Measurements from ENCODE around the gene HOXA1. TPM values are rescaled to one million over a fixed set of nuclear protein-coding genes. Genes with fewer than 3 reads are reported as not detected.

Gene HOXA1
- polyA plus RNA-seq, 2 of the 4 experiments (the other 2 are of a cell fraction), result 2.8 to 5.0 TPM

DNA sequence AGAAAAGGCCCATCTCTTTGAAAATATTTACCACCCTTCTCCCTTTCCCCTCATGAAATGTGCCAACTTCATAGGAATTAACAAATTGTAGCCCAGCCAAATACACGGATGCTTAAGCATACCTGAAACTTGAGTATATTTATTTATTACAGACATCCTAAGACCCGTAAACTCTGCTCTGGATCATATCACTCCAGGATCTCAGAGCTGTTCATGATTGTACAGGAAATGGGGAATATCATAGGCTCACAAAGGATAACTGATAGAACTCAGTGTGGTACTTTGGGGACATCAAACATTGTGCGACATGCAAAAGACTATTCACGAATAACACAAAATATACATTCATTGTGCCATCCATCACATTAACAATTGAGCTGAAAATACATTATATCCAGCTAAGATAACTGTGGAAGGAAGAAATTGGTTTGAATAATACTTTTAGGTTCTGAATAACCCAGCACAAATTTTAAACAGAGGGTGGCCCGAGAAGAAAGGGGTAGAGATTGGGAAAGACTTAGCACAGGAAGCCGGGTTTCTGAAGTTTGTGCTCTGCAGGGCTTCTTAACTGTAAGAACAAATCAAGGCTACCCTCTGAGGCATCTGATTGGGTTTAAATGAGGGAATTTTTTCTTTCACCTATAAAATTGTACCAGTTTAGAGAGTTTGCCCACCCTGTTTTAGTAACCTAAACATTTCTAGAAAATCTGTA, 2.5 kb downstream of the HOXA1 start:
- Histone ChIP-seq H3K4me1 (peaks cover 21% of the 10 kb centered on the region), H3K4me3 (no peak overlapping the region), H3K4me2 (no peak overlapping the region), H3K9me3 (no peaks in the 10 kb centered on the region), H3K27ac (no peak overlapping the region)
- ChIA-PET POLR2A (no interaction called here), CTCF (interaction anchor here (1.0 to 1.8 kb wide), 6 partner anchors 9 to 239 kb away, joined by 3 to 5 read pairs (median 4); no protein-coding TSS in a partner anchor)
- WGBS (ENCODE audit: missing lambda C conversion rate), result 79% methylated on average over 6 of the region's 6 CpGs
- DNase-seq (ENCODE audit: low read depth in 1 of 2, low spot score in 1 of 2) (no peak), FAIRE-seq (no peak), ATAC-seq (no peak)
- no peak for TF ChIP-seq MAFK (IDR thresholded peaks at IDR 0.05; ENCODE audit: partially characterized antibody)
- no peak for TF ChIP-seq CHD2 (IDR thresholded peaks at IDR 0.05; ENCODE audit: low read length, partially characterized antibody)
- TF ChIP-seq ZC3H11A (IDR thresholded peaks at IDR 0.05), result no peak
- no peak for TF ChIP-seq EP300 (IDR thresholded peaks at IDR 0.05)
- TF ChIP-seq, protein P1, sequence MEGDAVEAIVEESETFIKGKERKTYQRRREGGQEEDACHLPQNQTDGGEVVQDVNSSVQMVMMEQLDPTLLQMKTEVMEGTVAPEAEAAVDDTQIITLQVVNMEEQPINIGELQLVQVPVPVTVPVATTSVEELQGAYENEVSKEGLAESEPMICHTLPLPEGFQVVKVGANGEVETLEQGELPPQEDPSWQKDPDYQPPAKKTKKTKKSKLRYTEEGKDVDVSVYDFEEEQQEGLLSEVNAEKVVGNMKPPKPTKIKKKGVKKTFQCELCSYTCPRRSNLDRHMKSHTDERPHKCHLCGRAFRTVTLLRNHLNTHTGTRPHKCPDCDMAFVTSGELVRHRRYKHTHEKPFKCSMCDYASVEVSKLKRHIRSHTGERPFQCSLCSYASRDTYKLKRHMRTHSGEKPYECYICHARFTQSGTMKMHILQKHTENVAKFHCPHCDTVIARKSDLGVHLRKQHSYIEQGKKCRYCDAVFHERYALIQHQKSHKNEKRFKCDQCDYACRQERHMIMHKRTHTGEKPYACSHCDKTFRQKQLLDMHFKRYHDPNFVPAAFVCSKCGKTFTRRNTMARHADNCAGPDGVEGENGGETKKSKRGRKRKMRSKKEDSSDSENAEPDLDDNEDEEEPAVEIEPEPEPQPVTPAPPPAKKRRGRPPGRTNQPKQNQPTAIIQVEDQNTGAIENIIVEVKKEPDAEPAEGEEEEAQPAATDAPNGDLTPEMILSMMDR (IDR thresholded peaks at IDR 0.05), result no peak
- no peak for TF ChIP-seq ZNF302 (CRISPR knock-in tag; IDR thresholded peaks at IDR 0.05)
- TF ChIP-seq, protein P2, sequence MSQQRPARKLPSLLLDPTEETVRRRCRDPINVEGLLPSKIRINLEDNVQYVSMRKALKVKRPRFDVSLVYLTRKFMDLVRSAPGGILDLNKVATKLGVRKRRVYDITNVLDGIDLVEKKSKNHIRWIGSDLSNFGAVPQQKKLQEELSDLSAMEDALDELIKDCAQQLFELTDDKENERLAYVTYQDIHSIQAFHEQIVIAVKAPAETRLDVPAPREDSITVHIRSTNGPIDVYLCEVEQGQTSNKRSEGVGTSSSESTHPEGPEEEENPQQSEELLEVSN (IDR thresholded peaks at IDR 0.05; ENCODE audit: borderline replicate concordance, low read depth), result no peak
- no peak for TF ChIP-seq GATA3 (IDR thresholded peaks at IDR 0.05; ENCODE audit: borderline replicate concordance)
- TF ChIP-seq RAD21 (conservative IDR thresholded peaks at IDR 0.05 in 1 of 2, IDR thresholded peaks at IDR 0.05 in 1 of 2), result no peak
- no peak for TF ChIP-seq HDAC2 (IDR thresholded peaks at IDR 0.05)

DNA sequence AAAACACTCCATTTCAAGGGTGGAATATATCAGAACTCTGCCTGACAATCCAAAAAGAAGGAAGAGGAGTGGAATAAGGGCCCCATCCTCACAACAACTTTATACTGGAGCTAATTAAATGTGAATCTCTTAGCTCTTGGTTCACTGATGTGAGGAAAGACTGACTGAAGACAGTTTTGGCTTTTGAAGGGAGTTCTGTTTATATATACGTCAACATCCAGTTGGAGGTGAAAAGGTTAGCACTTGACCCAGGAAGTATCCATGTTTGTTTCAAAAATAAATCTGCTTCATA, 3.0 kb downstream of the HOXA1 start:
- ChIA-PET POLR2A (no interaction called here), CTCF (interaction anchor here (1.0 to 1.8 kb wide), 5 partner anchors 9 to 238 kb away, joined by 3 to 4 read pairs (median 4); partner anchors contain the start of gene HOXA5)
- H3K9me3 ChIP-seq, result no peaks in the 10 kb centered on the region
- no peak overlapping the region for H3K27ac ChIP-seq
- peaks cover 15% of the 10 kb centered on the region for H3K4me1 ChIP-seq
- ATAC-seq (no peak), FAIRE-seq (no peak), DNase-seq (ENCODE audit: low read depth in 1 of 2, low spot score in 1 of 2) (no peak)
- no peak for TF ChIP-seq JUNB (IDR thresholded peaks at IDR 0.05)
- TF ChIP-seq, protein P3, sequence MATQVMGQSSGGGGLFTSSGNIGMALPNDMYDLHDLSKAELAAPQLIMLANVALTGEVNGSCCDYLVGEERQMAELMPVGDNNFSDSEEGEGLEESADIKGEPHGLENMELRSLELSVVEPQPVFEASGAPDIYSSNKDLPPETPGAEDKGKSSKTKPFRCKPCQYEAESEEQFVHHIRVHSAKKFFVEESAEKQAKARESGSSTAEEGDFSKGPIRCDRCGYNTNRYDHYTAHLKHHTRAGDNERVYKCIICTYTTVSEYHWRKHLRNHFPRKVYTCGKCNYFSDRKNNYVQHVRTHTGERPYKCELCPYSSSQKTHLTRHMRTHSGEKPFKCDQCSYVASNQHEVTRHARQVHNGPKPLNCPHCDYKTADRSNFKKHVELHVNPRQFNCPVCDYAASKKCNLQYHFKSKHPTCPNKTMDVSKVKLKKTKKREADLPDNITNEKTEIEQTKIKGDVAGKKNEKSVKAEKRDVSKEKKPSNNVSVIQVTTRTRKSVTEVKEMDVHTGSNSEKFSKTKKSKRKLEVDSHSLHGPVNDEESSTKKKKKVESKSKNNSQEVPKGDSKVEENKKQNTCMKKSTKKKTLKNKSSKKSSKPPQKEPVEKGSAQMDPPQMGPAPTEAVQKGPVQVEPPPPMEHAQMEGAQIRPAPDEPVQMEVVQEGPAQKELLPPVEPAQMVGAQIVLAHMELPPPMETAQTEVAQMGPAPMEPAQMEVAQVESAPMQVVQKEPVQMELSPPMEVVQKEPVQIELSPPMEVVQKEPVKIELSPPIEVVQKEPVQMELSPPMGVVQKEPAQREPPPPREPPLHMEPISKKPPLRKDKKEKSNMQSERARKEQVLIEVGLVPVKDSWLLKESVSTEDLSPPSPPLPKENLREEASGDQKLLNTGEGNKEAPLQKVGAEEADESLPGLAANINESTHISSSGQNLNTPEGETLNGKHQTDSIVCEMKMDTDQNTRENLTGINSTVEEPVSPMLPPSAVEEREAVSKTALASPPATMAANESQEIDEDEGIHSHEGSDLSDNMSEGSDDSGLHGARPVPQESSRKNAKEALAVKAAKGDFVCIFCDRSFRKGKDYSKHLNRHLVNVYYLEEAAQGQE (IDR thresholded peaks at IDR 0.05), result no peak
- TF ChIP-seq BHLHE40 (IDR thresholded peaks at IDR 0.05; ENCODE audit: low read depth, low read length), result no peak
- TF ChIP-seq ZFP36 (IDR thresholded peaks at IDR 0.05; ENCODE audit: borderline replicate concordance, partially characterized antibody), result no peak
- TF ChIP-seq MYC (IDR thresholded peaks at IDR 0.05; ENCODE audit: borderline replicate concordance, low read length), result no peak
- TF ChIP-seq CBX2 (IDR thresholded peaks at IDR 0.05; ENCODE audit: borderline replicate concordance, low read depth), result no peak
- TF ChIP-seq, protein P1 (IDR thresholded peaks at IDR 0.05), result no peak
- no peak overlapping the region for H3K4me3 ChIP-seq
- no peak overlapping the region for H3K4me2 ChIP-seq
- 86% methylated on average over 1 of the region's 1 CpG for WGBS (ENCODE audit: missing lambda C conversion rate)
